Measurements from ENCODE around the gene ZNF444. TPM values are rescaled to one million over a fixed set of nuclear protein-coding genes. Genes with fewer than 3 reads are reported as not detected.
"Not testable (repeated sequence)": the region's sequence is repeated elsewhere in the genome, so short reads cannot be mapped to it uniquely, and the experiment has no call there.

Gene ZNF444
- total RNA-seq, 1 donor from 2014 or later = 33.1 TPM

- TF ChIP-seq, protein P1, sequence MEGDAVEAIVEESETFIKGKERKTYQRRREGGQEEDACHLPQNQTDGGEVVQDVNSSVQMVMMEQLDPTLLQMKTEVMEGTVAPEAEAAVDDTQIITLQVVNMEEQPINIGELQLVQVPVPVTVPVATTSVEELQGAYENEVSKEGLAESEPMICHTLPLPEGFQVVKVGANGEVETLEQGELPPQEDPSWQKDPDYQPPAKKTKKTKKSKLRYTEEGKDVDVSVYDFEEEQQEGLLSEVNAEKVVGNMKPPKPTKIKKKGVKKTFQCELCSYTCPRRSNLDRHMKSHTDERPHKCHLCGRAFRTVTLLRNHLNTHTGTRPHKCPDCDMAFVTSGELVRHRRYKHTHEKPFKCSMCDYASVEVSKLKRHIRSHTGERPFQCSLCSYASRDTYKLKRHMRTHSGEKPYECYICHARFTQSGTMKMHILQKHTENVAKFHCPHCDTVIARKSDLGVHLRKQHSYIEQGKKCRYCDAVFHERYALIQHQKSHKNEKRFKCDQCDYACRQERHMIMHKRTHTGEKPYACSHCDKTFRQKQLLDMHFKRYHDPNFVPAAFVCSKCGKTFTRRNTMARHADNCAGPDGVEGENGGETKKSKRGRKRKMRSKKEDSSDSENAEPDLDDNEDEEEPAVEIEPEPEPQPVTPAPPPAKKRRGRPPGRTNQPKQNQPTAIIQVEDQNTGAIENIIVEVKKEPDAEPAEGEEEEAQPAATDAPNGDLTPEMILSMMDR (IDR thresholded peaks at IDR 0.05) = no peak
- Mint-ChIP-seq H3K9me3 (ENCODE audit: low read depth) (peaks cover 8% of the 10 kb centered on the region), H3K27ac (ENCODE audit: unreplicated experiment) (no peak overlapping the region), H3K36me3 (ENCODE audit: low read depth) (peaks cover 10% of the 10 kb centered on the region), H3K4me1 (ENCODE audit: low read depth) (no peaks in the 10 kb centered on the region), H3K4me3 (ENCODE audit: unreplicated experiment) (no peak overlapping the region), H3K27me3 (ENCODE audit: low read depth) (no peaks in the 10 kb centered on the region)
- no peak for DNase-seq (ENCODE audit: low spot score)
Observed at GRCh38 chr19:56096665-56097064, 44.4 kb upstream of the ZNF444 start.

GRCh38 chr19:56097306-56097705, 43.8 kb upstream of the ZNF444 start:
- Mint-ChIP-seq H3K4me3 (ENCODE audit: unreplicated experiment) (no peak overlapping the region), H3K27me3 (ENCODE audit: low read depth) (no peaks in the 10 kb centered on the region), H3K9me3 (ENCODE audit: low read depth) (peaks cover 8% of the 10 kb centered on the region), H3K27ac (ENCODE audit: unreplicated experiment) (no peak overlapping the region), H3K36me3 (ENCODE audit: low read depth) (peaks cover 10% of the 10 kb centered on the region), H3K4me1 (ENCODE audit: low read depth) (no peaks in the 10 kb centered on the region)
- peak; percentile 85 for DNase-seq (ENCODE audit: low spot score)
- TF ChIP-seq, protein P1 (IDR thresholded peaks at IDR 0.05) = no peak

DNA sequence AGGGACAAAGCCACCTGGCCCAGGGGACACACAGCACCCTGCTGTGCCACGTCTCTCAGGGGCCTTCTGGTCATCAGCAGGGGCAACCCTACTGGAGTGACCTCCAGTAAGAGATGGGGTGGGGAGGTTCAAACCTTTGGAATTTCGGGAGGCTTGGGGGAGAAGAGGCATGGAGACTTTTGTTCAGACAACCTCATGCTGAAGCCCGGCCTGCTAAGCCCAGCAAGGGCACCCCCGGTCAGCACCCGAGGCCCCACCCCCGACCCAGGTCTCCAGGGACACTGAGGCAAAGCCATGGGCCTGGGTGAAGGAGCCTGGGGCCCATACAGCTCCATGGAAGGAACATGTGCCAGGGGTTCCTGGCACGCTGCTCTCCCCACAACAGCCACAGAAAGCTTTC, 43.3 kb upstream of the ZNF444 start:
- no peaks in the 10 kb centered on the region for H3K4me1 Mint-ChIP-seq (ENCODE audit: low read depth)
- H3K27me3 Mint-ChIP-seq (ENCODE audit: low read depth) = no peaks in the 10 kb centered on the region
- H3K27ac Mint-ChIP-seq (ENCODE audit: unreplicated experiment) = no peak overlapping the region
- peaks cover 10% of the 10 kb centered on the region for H3K36me3 Mint-ChIP-seq (ENCODE audit: low read depth)
- TF ChIP-seq, protein P1 (IDR thresholded peaks at IDR 0.05) = no peak
- no peak overlapping the region for H3K4me3 Mint-ChIP-seq (ENCODE audit: unreplicated experiment)
- no peak for DNase-seq (ENCODE audit: low spot score)
- peaks cover 7% of the 10 kb centered on the region for H3K9me3 Mint-ChIP-seq (ENCODE audit: low read depth)

- H3K4me1 Mint-ChIP-seq (ENCODE audit: low read depth); H3K27me3 Mint-ChIP-seq (ENCODE audit: low read depth); H3K4me3 Mint-ChIP-seq (ENCODE audit: unreplicated experiment); H3K36me3 Mint-ChIP-seq (ENCODE audit: low read depth); H3K27ac Mint-ChIP-seq (ENCODE audit: unreplicated experiment); H3K9me3 Mint-ChIP-seq (ENCODE audit: low read depth): not testable (repeated sequence)
- peak; percentile 77 for DNase-seq (ENCODE audit: low spot score)
Observed at GRCh38 chr19:56098237-56098636, 42.9 kb upstream of the ZNF444 start.

DNA sequence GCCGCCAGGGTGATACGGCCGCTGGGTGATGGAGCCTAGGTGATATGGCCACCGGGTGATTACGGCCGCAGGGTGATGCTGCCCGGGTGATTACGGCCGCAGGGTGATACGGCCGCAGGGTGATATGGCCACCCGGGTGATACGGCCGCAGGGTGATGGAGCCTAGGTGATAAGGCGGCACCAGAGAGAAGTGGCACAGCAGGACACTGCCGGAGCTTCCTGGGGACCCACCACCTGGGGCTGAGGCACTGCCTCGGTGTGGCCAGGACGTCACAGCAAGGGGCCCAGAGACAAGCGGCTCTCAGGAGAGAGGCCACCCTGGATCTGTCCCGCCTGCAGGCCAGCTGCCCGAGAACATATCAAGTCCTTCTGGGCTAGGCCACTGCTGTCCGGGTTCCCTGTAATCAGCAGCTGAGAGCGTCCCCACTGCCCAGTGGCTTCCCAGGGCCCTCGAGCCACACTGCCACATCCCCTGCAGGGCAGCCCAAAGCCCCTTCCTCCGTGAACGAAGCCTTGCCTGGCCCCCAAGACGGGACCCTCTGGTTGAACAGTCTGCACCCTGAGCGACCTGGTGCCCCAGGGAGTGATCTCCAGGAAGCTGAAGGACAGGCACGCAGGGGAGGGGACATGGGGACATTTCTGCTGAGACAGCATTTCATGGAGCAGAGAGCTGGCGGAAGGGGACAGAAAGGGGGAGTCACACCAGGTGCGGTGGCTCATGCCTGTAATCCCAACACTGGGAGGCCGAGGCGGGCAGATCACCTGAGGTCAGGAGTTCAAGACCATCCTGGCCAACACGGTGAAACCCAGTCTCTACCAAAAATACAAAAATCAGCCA, 42.1 kb upstream of the ZNF444 start:
- Mint-ChIP-seq H3K27me3 (ENCODE audit: low read depth) (no peaks in the 10 kb centered on the region), H3K27ac (ENCODE audit: unreplicated experiment) (no peak overlapping the region), H3K4me1 (ENCODE audit: low read depth) (no peaks in the 10 kb centered on the region), H3K4me3 (ENCODE audit: unreplicated experiment) (no peak overlapping the region), H3K9me3 (ENCODE audit: low read depth) (no peaks in the 10 kb centered on the region), H3K36me3 (ENCODE audit: low read depth) (peaks cover 5% of the 10 kb centered on the region)
- TF ChIP-seq, protein P1 (IDR thresholded peaks at IDR 0.05) = no peak
- DNase-seq (ENCODE audit: low spot score) = peak; percentile 86

All from chondrocyte (in vitro differentiated cells).